ENCODE measurements around the gene TGFA.
A peak's percentile ranks its signal among the peaks of the same experiment; 100 is the strongest.

Gene TGFA

DNA sequence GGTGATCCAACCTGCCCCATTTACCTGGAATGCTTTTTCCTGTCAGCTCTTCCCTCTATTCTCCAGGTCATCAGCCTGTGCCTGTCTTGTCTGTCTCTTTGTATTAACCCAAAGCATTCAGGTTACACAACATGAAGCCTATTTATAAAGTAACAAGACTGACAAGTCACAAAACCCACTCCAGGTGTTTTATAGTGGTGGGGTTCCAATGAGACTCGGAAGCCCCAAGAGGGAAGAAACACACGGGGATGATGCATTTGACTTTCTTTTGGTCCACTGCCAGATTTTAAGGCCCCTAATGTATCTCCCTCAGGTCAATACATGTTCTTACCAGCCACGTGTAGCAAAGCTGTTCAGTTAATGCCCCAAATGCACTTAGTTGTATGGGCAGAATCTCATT, 27.5 kb downstream of the TGFA start:
- POLR2A ChIA-PET: no interaction called here
- no peaks in the 10 kb centered on the region for H3K36me3 ChIP-seq (ENCODE audit: control insufficient read depth in 2 of 2, insufficient read depth in 1 of 2, low read length in 2 of 2)
- no peak overlapping the region for H3K27ac ChIP-seq (ENCODE audit: extremely low read depth, low read depth, low read length)
- H3K4me3 ChIP-seq (ENCODE audit: low read depth, low read length): no peak overlapping the region
- H3K4me1 ChIP-seq (ENCODE audit: control insufficient read depth, insufficient read depth, low read length): no peaks in the 10 kb centered on the region
- H3K9me3 ChIP-seq (ENCODE audit: control insufficient read depth, insufficient read depth, low read depth, low read length): no peaks in the 10 kb centered on the region
- CTCF ChIA-PET: no interaction called here
- TF ChIP-seq SETDB1 (IDR thresholded peaks at IDR 0.05; ENCODE audit: insufficient read length, low read length) (no peak), ZNF140 (tag by site-specific recombination; IDR thresholded peaks at IDR 0.05) (no peak), ZNF658 (tag by site-specific recombination; IDR thresholded peaks at IDR 0.05) (no peak), MEIS1 (CRISPR knock-in tag; IDR thresholded peaks at IDR 0.05; ENCODE audit: borderline replicate concordance) (no peak), PRDM1 (tag by site-specific recombination; IDR thresholded peaks at IDR 0.05) (no peak), SP7 (tag by site-specific recombination; IDR thresholded peaks at IDR 0.05) (no peak), ZNF610 (tag by site-specific recombination; IDR thresholded peaks at IDR 0.05; ENCODE audit: borderline replicate concordance) (no peak), ZSCAN30 (tag by site-specific recombination; IDR thresholded peaks at IDR 0.05) (no peak)
- TF ChIP-seq, protein P1, sequence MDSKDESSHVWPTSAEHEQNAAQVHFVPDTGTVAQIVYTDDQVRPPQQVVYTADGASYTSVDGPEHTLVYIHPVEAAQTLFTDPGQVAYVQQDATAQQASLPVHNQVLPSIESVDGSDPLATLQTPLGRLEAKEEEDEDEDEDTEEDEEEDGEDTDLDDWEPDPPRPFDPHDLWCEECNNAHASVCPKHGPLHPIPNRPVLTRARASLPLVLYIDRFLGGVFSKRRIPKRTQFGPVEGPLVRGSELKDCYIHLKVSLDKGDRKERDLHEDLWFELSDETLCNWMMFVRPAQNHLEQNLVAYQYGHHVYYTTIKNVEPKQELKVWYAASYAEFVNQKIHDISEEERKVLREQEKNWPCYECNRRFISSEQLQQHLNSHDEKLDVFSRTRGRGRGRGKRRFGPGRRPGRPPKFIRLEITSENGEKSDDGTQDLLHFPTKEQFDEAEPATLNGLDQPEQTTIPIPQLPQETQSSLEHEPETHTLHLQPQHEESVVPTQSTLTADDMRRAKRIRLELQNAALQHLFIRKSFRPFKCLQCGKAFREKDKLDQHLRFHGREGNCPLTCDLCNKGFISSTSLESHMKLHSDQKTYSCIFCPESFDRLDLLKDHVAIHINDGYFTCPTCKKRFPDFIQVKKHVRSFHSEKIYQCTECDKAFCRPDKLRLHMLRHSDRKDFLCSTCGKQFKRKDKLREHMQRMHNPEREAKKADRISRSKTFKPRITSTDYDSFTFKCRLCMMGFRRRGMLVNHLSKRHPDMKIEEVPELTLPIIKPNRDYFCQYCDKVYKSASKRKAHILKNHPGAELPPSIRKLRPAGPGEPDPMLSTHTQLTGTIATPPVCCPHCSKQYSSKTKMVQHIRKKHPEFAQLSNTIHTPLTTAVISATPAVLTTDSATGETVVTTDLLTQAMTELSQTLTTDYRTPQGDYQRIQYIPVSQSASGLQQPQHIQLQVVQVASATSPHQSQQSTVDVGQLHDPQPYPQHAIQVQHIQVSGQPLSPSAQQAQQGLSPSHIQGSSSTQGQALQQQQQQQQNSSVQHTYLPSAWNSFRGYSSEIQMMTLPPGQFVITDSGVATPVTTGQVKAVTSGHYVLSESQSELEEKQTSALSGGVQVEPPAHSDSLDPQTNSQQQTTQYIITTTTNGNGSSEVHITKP (tag by site-specific recombination; IDR thresholded peaks at IDR 0.05): no peak
- TF ChIP-seq, protein P2, sequence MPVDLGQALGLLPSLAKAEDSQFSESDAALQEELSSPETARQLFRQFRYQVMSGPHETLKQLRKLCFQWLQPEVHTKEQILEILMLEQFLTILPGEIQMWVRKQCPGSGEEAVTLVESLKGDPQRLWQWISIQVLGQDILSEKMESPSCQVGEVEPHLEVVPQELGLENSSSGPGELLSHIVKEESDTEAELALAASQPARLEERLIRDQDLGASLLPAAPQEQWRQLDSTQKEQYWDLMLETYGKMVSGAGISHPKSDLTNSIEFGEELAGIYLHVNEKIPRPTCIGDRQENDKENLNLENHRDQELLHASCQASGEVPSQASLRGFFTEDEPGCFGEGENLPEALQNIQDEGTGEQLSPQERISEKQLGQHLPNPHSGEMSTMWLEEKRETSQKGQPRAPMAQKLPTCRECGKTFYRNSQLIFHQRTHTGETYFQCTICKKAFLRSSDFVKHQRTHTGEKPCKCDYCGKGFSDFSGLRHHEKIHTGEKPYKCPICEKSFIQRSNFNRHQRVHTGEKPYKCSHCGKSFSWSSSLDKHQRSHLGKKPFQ (tag by site-specific recombination; IDR thresholded peaks at IDR 0.05): no peak

DNA sequence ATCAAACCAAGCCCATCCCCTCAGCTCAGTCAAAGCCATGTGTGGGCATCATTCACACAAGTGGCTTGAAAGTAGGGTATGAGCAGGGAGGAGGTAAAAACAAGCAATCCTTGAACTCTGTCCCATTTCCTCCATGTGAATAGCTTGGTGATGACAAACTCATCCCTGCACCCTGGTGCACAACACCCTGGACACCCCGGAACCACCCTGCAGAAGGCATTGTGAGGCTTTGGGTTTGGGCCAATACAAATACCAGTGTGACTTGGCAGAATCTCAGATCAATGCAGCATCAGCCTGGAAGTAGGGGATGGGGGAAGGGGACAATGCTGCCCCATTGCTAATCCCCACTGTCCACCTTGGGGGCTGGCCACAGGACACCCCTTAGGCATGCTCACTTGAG, 28.6 kb downstream of the TGFA start:
- POLR2A ChIA-PET: no interaction called here
- no peak overlapping the region for H3K27ac ChIP-seq (ENCODE audit: extremely low read depth, low read depth, low read length)

DNA sequence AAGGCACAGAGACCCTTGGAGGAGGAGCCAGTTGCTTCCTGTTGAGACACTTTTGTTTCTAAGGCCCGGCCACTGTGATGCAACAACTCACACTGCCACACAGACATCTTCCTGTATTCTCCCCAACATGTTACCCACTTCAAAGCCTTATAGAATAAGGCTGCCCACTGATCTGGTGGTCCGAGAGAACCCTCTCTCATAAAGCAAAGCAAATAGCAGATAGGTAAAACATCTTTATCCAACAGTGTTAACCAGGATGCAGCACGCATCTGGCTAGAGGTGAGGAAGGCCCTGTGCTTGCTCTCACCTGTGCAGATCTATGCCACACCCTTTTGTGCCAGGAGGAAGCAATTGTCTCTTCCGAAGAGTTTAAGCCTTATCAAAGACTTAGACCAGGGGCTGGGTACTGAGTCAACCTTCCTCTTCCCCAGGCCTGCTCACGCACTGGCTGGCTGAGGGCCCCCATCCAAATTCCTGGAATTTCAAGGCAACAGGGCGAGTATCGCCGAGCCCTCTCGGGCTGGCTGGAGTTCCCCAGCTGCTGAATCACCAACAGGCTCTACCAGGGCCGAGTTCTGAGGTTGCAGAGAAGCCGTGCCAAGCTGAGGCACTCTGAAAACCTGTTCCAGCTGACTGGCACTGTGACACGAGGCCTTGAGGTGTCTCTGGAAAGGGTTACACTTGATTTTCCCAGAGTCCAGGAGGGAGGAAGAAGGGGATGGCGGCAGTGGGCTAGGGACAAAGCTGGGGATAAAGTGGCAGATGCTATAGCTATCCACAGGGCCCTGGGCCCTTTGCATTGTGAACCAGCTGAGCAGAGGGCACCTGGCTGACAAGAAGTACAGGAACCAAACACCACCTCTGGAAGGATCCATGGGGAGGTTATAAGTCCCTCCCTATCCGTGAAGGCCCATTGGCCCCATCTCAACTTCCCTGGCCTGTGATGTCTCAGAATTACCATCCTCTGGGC, 29.3 kb downstream of the TGFA start:
- no peak overlapping the region for H3K27ac ChIP-seq (ENCODE audit: extremely low read depth, low read depth, low read length)
- no peaks in the 10 kb centered on the region for H3K4me1 ChIP-seq (ENCODE audit: control insufficient read depth, insufficient read depth, low read length)
- H3K4me3 ChIP-seq (ENCODE audit: low read depth, low read length): no peak overlapping the region
- ChIA-PET POLR2A (no interaction called here), CTCF (interaction anchor here (0.5 to 1.0 kb wide), 5 partner anchors 9 to 221 kb away, joined by 3 to 4 read pairs (median 3); no protein-coding TSS in a partner anchor)
- no peaks in the 10 kb centered on the region for H3K36me3 ChIP-seq (ENCODE audit: control insufficient read depth in 2 of 2, insufficient read depth in 1 of 2, low read length in 2 of 2)
- no peaks in the 10 kb centered on the region for H3K9me3 ChIP-seq (ENCODE audit: control insufficient read depth, insufficient read depth, low read depth, low read length)
- TF ChIP-seq BCL11B (tag by site-specific recombination; IDR thresholded peaks at IDR 0.05; ENCODE audit: low read depth): no peak
- no peak for TF ChIP-seq ZNF2 (tag by site-specific recombination; IDR thresholded peaks at IDR 0.05)
- TF ChIP-seq, protein P3, sequence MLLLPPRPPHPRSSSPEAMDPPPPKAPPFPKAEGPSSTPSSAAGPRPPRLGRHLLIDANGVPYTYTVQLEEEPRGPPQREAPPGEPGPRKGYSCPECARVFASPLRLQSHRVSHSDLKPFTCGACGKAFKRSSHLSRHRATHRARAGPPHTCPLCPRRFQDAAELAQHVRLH (tag by site-specific recombination; IDR thresholded peaks at IDR 0.05): no peak
- TF ChIP-seq ZNF221 (tag by site-specific recombination; IDR thresholded peaks at IDR 0.05; ENCODE audit: borderline replicate concordance): no peak
- TF ChIP-seq ZBTB7A (tag by site-specific recombination; IDR thresholded peaks at IDR 0.05; ENCODE audit: low read depth): no peak
- no peak for TF ChIP-seq ZBTB20 (tag by site-specific recombination; IDR thresholded peaks at IDR 0.05)
- no peak for TF ChIP-seq ZNF16 (tag by site-specific recombination; IDR thresholded peaks at IDR 0.05; ENCODE audit: low read depth)
- no peak for TF ChIP-seq ZNF214 (tag by site-specific recombination; IDR thresholded peaks at IDR 0.05; ENCODE audit: borderline replicate concordance)
- TF ChIP-seq ZEB2 (tag by site-specific recombination; IDR thresholded peaks at IDR 0.05): no peak
- TF ChIP-seq, protein P4, sequence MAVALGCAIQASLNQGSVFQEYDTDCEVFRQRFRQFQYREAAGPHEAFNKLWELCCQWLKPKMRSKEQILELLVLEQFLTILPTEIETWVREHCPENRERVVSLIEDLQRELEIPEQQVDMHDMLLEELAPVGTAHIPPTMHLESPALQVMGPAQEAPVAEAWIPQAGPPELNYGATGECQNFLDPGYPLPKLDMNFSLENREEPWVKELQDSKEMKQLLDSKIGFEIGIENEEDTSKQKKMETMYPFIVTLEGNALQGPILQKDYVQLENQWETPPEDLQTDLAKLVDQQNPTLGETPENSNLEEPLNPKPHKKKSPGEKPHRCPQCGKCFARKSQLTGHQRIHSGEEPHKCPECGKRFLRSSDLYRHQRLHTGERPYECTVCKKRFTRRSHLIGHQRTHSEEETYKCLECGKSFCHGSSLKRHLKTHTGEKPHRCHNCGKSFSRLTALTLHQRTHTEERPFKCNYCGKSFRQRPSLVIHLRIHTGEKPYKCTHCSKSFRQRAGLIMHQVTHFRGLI (tag by site-specific recombination; IDR thresholded peaks at IDR 0.05): no peak

More for the DNA sequence above, 28.6 kb downstream of the TGFA start:
- H3K4me3 ChIP-seq (ENCODE audit: low read depth, low read length): no peak overlapping the region
- H3K9me3 ChIP-seq (ENCODE audit: control insufficient read depth, insufficient read depth, low read depth, low read length): no peaks in the 10 kb centered on the region
- no peaks in the 10 kb centered on the region for H3K36me3 ChIP-seq (ENCODE audit: control insufficient read depth in 2 of 2, insufficient read depth in 1 of 2, low read length in 2 of 2)
- H3K4me1 ChIP-seq (ENCODE audit: control insufficient read depth, insufficient read depth, low read length): no peaks in the 10 kb centered on the region
- CTCF ChIA-PET: interaction anchor here (0.6 to 1.0 kb wide), 3 partner anchors 10 to 222 kb away, joined by 3 to 4 read pairs (median 3); no protein-coding TSS in a partner anchor
- TF ChIP-seq KLF16 (tag by site-specific recombination; IDR thresholded peaks at IDR 0.05): 0 out of 2 replicates have a peak, but pooled peaks have one; percentile 16
- TF ChIP-seq ZIC2 (tag by site-specific recombination; IDR thresholded peaks at IDR 0.05): 0 out of 2 replicates have a peak, but pooled peaks have one; percentile 10
- TF ChIP-seq, protein P5, sequence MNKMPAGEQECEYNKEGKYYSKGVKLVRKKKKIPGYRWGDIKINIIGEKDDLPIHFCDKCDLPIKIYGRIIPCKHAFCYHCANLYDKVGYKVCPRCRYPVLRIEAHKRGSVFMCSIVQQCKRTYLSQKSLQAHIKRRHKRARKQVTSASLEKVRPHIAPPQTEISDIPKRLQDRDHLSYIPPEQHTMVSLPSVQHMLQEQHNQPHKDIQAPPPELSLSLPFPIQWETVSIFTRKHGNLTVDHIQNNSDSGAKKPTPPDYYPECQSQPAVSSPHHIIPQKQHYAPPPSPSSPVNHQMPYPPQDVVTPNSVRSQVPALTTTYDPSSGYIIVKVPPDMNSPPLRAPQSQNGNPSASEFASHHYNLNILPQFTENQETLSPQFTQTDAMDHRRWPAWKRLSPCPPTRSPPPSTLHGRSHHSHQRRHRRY (tag by site-specific recombination; IDR thresholded peaks at IDR 0.05): no peak

All from HEK293 (cell line).